ENCODE data around the gene PLA2G6. TPM values are rescaled to one million over a fixed set of nuclear protein-coding genes. Genes with fewer than 3 reads are reported as not detected.

PLA2G6 gene
- total and polyA plus RNA-seq, 2 of the 13 experiments (the other 11 are each of a cell fraction or from before 2014, with no cell fraction given): 4.8 to 11.5 TPM

- TF ChIP-seq FOXO4 (CRISPR knock-in tag; conservative IDR thresholded peaks at IDR 0.05) (no peak), NFKBIZ (CRISPR knock-in tag; IDR thresholded peaks at IDR 0.05) (no peak), NCOA1 (CRISPR knock-in tag; IDR thresholded peaks at IDR 0.05) (0 out of 2 replicates have a peak, but pooled peaks have one; percentile 16), REXO4 (CRISPR knock-in tag; IDR thresholded peaks at IDR 0.05; ENCODE audit: borderline replicate concordance) (no peak), ZNF138 (CRISPR knock-in tag; IDR thresholded peaks at IDR 0.05; ENCODE audit: low read depth) (no peak), ZNF570 (CRISPR knock-in tag; IDR thresholded peaks at IDR 0.05; ENCODE audit: borderline replicate concordance) (no peak), CSRNP1 (CRISPR knock-in tag; IDR thresholded peaks at IDR 0.05) (no peak), FUBP1 (CRISPR knock-in tag; IDR thresholded peaks at IDR 0.05; ENCODE audit: borderline replicate concordance) (no peak), ZGPAT (CRISPR knock-in tag; IDR thresholded peaks at IDR 0.05) (peak; percentile 92), DNMT3B (CRISPR knock-in tag; conservative IDR thresholded peaks at IDR 0.05) (no peak), CSRNP2 (CRISPR knock-in tag; conservative IDR thresholded peaks at IDR 0.05; ENCODE audit: low read depth) (no peak), SMARCC2 (IDR thresholded peaks at IDR 0.05) (0 out of 2 replicates have a peak, but pooled peaks have one; percentile 42), HNRNPK (IDR thresholded peaks at IDR 0.05; ENCODE audit: low read depth, low read length, poor library complexity, severe bottlenecking) (no peak), PCBP1 (IDR thresholded peaks at IDR 0.05; ENCODE audit: borderline replicate concordance, low read depth, low read length) (no peak), ZNF484 (CRISPR knock-in tag; IDR thresholded peaks at IDR 0.05; ENCODE audit: borderline replicate concordance, low read depth) (no peak), ZNF770 (CRISPR knock-in tag; IDR thresholded peaks at IDR 0.05) (peak; percentile 100), ZKSCAN5 (CRISPR knock-in tag; IDR thresholded peaks at IDR 0.05) (no peak), REL (CRISPR knock-in tag; conservative IDR thresholded peaks at IDR 0.05) (no peak), NFRKB (IDR thresholded peaks at IDR 0.05) (no peak)
These were observed 3.6 kb downstream of the PLA2G6 start (continued) for GRCh38 chr22:38177926-38178604.
